ENCODE results near the gene NLGN4X. TPM values are rescaled to one million over a fixed set of nuclear protein-coding genes. Genes with fewer than 3 reads are reported as not detected.

The NLGN4X gene
- total RNA-seq, 2 experiments from 2014 or later = 0.08 to 0.11 TPM

GRCh38 chrX:6225911-6226595, 2.6 kb downstream of the NLGN4X start:
- Histone ChIP-seq H3K4me1 (ENCODE audit: insufficient read depth, low read length) (no peaks in the 10 kb centered on the region), H3K27ac (ENCODE audit: low read depth in 1 of 2, low read length in 2 of 2) (no peak overlapping the region), H3K27me3 (ENCODE audit: control insufficient read depth in 1 of 2, insufficient read depth in 2 of 2, low read length in 2 of 2) (peaks cover 7 to 26% of the 10 kb centered on the region in 2 experiments), H3K4me3 (ENCODE audit: low read length) (peak overlapping the region; percentile 5), H3K9me3 (ENCODE audit: control insufficient read depth in 1 of 2, insufficient read depth in 1 of 2, low read length in 2 of 2) (peaks cover 0 to 16% of the 10 kb centered on the region in 2 experiments), H3K36me3 (ENCODE audit: insufficient read depth, low read length) (no peaks in the 10 kb centered on the region)
- DNase-seq (no peak), ATAC-seq (ENCODE audit: poor library complexity) (no peak)
- Mint-ChIP-seq H3K9me3 (no peaks in the 10 kb centered on the region), H3K36me3 (ENCODE audit: low read depth) (no peaks in the 10 kb centered on the region), H3K4me1 (ENCODE audit: low read depth) (peaks cover 4% of the 10 kb centered on the region), H3K27ac (no peak overlapping the region), H3K27me3 (peaks cover 22% of the 10 kb centered on the region), H3K4me3 (peak overlapping the region; percentile 63)
- ChIA-PET POLR2A (no interaction called here), CTCF (no interaction called here)
- intact Hi-C loops (cut with DNase I, micrococcal nuclease) = no loop called here
- no peak for TF ChIP-seq CTCF (IDR thresholded peaks at IDR 0.05)

DNA sequence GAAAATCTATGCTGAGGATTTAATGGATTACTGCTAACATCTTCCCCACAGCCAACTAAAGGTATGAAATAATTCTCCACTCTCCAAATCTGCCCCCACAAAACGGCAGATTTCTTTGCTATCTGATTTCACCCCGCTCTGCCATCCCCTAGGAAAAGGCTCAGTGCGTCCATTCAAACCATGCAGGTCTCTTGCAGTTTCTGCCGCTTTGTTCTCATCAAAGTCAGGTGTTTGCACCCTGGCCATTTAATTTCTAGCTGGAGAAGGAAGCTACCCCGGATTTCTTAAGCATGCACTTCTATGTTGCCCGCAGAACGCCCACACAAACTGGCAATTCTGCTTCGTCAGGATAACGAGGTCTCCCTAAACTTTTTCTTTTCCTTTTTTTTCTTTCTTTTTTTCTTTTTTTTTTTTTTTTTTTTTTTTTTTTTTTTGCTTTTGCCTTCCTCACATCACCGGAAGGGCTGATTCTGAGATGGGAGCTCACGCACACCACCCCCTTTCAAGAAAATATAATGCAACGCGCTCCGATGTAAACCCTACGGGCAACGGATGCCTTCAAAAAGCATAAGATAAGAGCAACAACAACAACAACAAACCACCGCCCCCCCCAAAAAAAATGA, 3.3 kb downstream of the NLGN4X start:
- DNase-seq = no peak
- Mint-ChIP-seq H3K4me3 (peak overlapping the region; percentile 65), H3K9me3 (no peaks in the 10 kb centered on the region), H3K27me3 (peaks cover 18% of the 10 kb centered on the region), H3K36me3 (ENCODE audit: low read depth) (no peaks in the 10 kb centered on the region), H3K27ac (no peak overlapping the region), H3K4me1 (ENCODE audit: low read depth) (peaks cover 4% of the 10 kb centered on the region)
- intact Hi-C loops (cut with DNase I, micrococcal nuclease) = no loop called here
- TF ChIP-seq CTCF (IDR thresholded peaks at IDR 0.05) = no peak
- ATAC-seq (ENCODE audit: poor library complexity) = no peak
- Histone ChIP-seq H3K27me3 (ENCODE audit: control insufficient read depth in 1 of 2, insufficient read depth in 2 of 2, low read length in 2 of 2) (peaks cover 7 to 26% of the 10 kb centered on the region in 2 experiments), H3K36me3 (ENCODE audit: insufficient read depth, low read length) (no peaks in the 10 kb centered on the region), H3K4me1 (ENCODE audit: insufficient read depth, low read length) (no peaks in the 10 kb centered on the region), H3K9me3 (ENCODE audit: control insufficient read depth in 1 of 2, insufficient read depth in 1 of 2, low read length in 2 of 2) (peaks cover 0 to 16% of the 10 kb centered on the region in 2 experiments), H3K4me3 (ENCODE audit: low read length) (no peak overlapping the region), H3K27ac (ENCODE audit: low read depth in 1 of 2, low read length in 2 of 2) (no peak overlapping the region)
- ChIA-PET CTCF (no interaction called here), POLR2A (no interaction called here)

- peaks cover 4% of the 10 kb centered on the region for H3K4me1 Mint-ChIP-seq (ENCODE audit: low read depth)
Measured at GRCh38 chrX:6223516-6223915, 5.2 kb downstream of the NLGN4X start.

More at GRCh38 chrX:6223516-6223915, 5.2 kb downstream of the NLGN4X start:
- Histone ChIP-seq H3K9me3 (ENCODE audit: control insufficient read depth in 1 of 2, insufficient read depth in 1 of 2, low read length in 2 of 2) (peaks cover 0 to 16% of the 10 kb centered on the region in 2 experiments), H3K27me3 (ENCODE audit: control insufficient read depth in 1 of 2, insufficient read depth in 2 of 2, low read length in 2 of 2) (peaks cover 3 to 18% of the 10 kb centered on the region in 2 experiments), H3K36me3 (ENCODE audit: insufficient read depth, low read length) (no peaks in the 10 kb centered on the region), H3K27ac (ENCODE audit: low read depth in 1 of 2, low read length in 2 of 2) (no peak overlapping the region), H3K4me1 (ENCODE audit: insufficient read depth, low read length) (no peaks in the 10 kb centered on the region), H3K4me3 (ENCODE audit: low read length) (no peak overlapping the region)
- Mint-ChIP-seq H3K27me3 (peaks cover 6% of the 10 kb centered on the region), H3K4me3 (no peak overlapping the region), H3K36me3 (ENCODE audit: low read depth) (no peaks in the 10 kb centered on the region), H3K9me3 (no peaks in the 10 kb centered on the region), H3K27ac (no peak overlapping the region)
- intact Hi-C loops (cut with DNase I, micrococcal nuclease) = no loop called here
- CTCF ChIA-PET = no interaction called here
- ATAC-seq (ENCODE audit: poor library complexity) = no peak
- POLR2A ChIA-PET = no interaction called here
- no peak for TF ChIP-seq CTCF (IDR thresholded peaks at IDR 0.05)
- no peak for DNase-seq
